ENCODE measurements around the gene CHD6.

Gene CHD6

GRCh38 chr20:41387444-41387851, 230.7 kb downstream of the CHD6 start:
- DNase-seq: no peak

GRCh38 chr20:41386502-41387427, 231.4 kb downstream of the CHD6 start:
- DNase-seq: no peak

GRCh38 chr20:41382791-41383305, 235.3 kb downstream of the CHD6 start:
- DNase-seq: no peak

- DNase-seq: no peak
Measured at GRCh38 chr20:41380551-41381193, 237.5 kb downstream of the CHD6 start.

- DNase-seq: no peak
Measured at GRCh38 chr20:41379551-41379950, 238.6 kb downstream of the CHD6 start.

- DNase-seq: no peak
Measured at GRCh38 chr20:41377275-41377674, 240.9 kb downstream of the CHD6 start.

GRCh38 chr20:41376349-41376748, 241.8 kb downstream of the CHD6 start:
- DNase-seq: no peak

GRCh38 chr20:41375846-41376245, 242.3 kb downstream of the CHD6 start:
- no peak for DNase-seq

GRCh38 chr20:41373931-41374920, 244.0 kb downstream of the CHD6 start:
- no peak for DNase-seq

GRCh38 chr20:41373251-41373783, 244.9 kb downstream of the CHD6 start:
- DNase-seq: no peak

GRCh38 chr20:41371371-41371770, 246.8 kb downstream of the CHD6 start:
- no peak for DNase-seq

- no peak for DNase-seq
Measured at GRCh38 chr20:41370176-41370575, 248.0 kb downstream of the CHD6 start.

GRCh38 chr20:41369673-41370072, 248.5 kb downstream of the CHD6 start:
- DNase-seq: no peak

- DNase-seq: no peak
Measured at GRCh38 chr20:41367956-41368355, 250.2 kb downstream of the CHD6 start.

- DNase-seq: no peak
Measured at GRCh38 chr20:41367393-41367695, 250.8 kb downstream of the CHD6 start.

- DNase-seq: no peak
Measured at GRCh38 chr20:41366546-41367392, 251.4 kb downstream of the CHD6 start, which contains the start of gene EMILIN3. TSS of gene EMILIN3 (minus strand) at chr20:41366818. CDS start at chr20:41366634, 184 bp downstream.

GRCh38 chr20:41365777-41366545, 252.2 kb downstream of the CHD6 start:
- DNase-seq: no peak

- no peak for DNase-seq
Measured at GRCh38 chr20:41364967-41365765, 253.0 kb downstream of the CHD6 start.

GRCh38 chr20:41364236-41364855, 253.8 kb downstream of the CHD6 start:
- no peak for DNase-seq
